ENCODE results near the gene NALF2. TPM values are rescaled to one million over a fixed set of nuclear protein-coding genes. Genes with fewer than 3 reads are reported as not detected.

NALF2 gene
- total RNA-seq, 4 donors from 2014 or later, result 0.35 to 0.58 TPM; not detected in 2

- TF ChIP-seq CTCF (IDR thresholded peaks at IDR 0.05) (no peak), POLR2A (IDR thresholded peaks at IDR 0.05) (no peak)
- H3K9me3 ChIP-seq, result no peaks in the 10 kb centered on the region
- H3K27me3 ChIP-seq, result peaks cover 0 to 9% of the 10 kb centered on the region in 2 donors
- no peaks in the 10 kb centered on the region for H3K4me1 ChIP-seq
- intact Hi-C loops (cut with DNase I; ENCODE audit: low total_unique reads), result no loop called here
- no peak for DNase-seq
- no peak overlapping the region for H3K27ac ChIP-seq
- H3K4me3 ChIP-seq, result no peak overlapping the region
- no peaks in the 10 kb centered on the region for H3K36me3 ChIP-seq
Measured at GRCh38 chrX:69508610-69509009, 4.5 kb downstream of the NALF2 start.

DNA sequence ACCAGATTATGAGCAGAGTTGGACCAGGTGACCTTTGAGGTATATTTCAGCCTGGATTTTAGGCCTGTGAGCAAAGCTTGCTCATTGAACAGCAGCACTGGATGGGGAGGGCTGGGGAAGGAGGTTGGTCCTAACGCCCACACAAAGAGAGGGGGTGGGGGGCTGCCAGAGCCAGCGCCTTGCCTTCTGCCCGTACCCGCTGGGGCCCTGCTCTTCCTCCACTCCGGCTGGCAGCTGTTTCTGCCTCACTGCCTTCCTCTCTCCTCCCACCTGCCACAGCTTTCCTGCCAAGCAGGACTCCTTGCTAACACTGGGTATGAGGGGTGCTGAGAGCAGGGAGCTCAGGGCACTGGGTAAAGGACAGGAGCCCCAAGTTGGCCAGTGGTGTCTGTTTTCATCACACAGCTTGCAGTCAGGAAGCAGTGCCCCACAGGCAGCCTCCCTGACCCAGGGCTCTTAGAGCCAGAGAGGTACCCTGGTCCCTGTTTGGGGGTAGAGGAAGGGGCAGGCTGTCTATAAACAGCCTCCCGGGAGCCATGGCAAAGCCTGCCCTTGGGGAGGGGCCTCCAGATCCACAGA is 6.1 kb downstream of the NALF2 start:
- Histone ChIP-seq H3K36me3 (no peaks in the 10 kb centered on the region), H3K4me1 (no peaks in the 10 kb centered on the region), H3K27ac (no peak overlapping the region), H3K27me3 (peaks cover 0 to 9% of the 10 kb centered on the region in 2 donors), H3K9me3 (no peaks in the 10 kb centered on the region), H3K4me3 (no peak overlapping the region)
- no peak for TF ChIP-seq CTCF (IDR thresholded peaks at IDR 0.05)
- TF ChIP-seq POLR2A (IDR thresholded peaks at IDR 0.05), result no peak
- intact Hi-C loops (cut with DNase I; ENCODE audit: low total_unique reads), result no loop called here
- no peak for DNase-seq

DNA sequence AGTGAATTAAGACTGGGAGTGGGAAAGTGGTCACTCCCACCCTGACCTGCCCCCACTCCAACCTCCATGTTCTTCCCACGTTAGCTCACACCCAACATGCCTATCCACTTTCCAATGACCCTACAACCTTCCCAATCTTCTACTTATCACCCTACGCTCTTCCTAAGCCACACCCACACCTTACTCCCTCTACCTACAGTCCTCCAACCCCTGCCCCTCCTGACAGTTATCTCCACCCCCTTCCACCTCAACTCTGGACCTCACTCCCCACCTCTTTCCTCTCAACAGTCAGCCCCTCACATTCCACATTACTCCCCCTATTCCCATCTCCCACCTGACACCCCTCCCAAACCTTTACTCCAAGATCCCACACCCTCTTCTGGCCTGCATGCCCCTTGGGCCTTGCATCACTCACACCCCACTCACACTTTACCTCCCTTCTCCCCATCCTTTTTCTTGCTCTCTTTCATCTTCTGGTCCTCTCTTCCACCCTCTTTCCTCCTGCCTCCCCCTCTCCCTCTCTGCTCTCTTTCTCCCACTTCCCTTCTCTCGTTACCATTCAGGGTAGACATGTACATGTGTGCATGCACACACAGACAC is 6.9 kb downstream of the NALF2 start:
- H3K4me1 ChIP-seq, result no peaks in the 10 kb centered on the region
- H3K36me3 ChIP-seq, result no peaks in the 10 kb centered on the region
- DNase-seq, result no peak
- no peak overlapping the region for H3K27ac ChIP-seq
- H3K4me3 ChIP-seq, result no peak overlapping the region
- no peaks in the 10 kb centered on the region for H3K9me3 ChIP-seq
- intact Hi-C loops (cut with DNase I; ENCODE audit: low total_unique reads), result no loop called here
- peaks cover 0 to 9% of the 10 kb centered on the region in 2 donors for H3K27me3 ChIP-seq
- TF ChIP-seq POLR2A (IDR thresholded peaks at IDR 0.05) (no peak), CTCF (IDR thresholded peaks at IDR 0.05) (no peak)

GRCh38 chrX:69522052-69522451 is 17.9 kb downstream of the NALF2 start:
- no peaks in the 10 kb centered on the region for H3K27me3 ChIP-seq
- H3K36me3 ChIP-seq, result no peaks in the 10 kb centered on the region
- no peak for DNase-seq
- no peak overlapping the region for H3K27ac ChIP-seq
- H3K9me3 ChIP-seq, result no peaks in the 10 kb centered on the region
- H3K4me1 ChIP-seq, result no peaks in the 10 kb centered on the region
- TF ChIP-seq CTCF (IDR thresholded peaks at IDR 0.05) (no peak), POLR2A (IDR thresholded peaks at IDR 0.05) (no peak)
- intact Hi-C loops (cut with DNase I; ENCODE audit: low total_unique reads), result no loop called here
- no peak overlapping the region for H3K4me3 ChIP-seq

DNA sequence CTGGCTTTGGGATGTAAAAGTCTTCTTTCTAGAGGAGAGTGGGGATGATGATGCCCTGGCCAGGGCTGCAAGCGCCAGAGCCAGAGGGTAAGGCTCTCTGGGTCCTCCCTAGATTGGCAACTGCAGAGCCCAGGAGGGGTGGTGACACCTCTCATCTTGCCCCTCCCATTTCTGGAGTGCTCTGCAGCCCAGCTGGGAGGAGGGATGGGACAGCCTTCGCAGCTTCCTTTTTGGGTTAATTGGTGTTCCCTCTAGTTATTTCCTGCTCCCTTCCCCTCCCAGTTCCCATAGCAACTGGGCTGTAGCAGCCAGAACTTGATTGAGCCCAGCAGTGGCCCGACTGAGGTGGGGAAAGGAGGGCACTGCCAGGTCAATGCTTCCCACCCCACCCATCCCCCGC is 19.2 kb downstream of the NALF2 start:
- DNase-seq, result no peak
- H3K27me3 ChIP-seq, result no peaks in the 10 kb centered on the region

More for the DNA sequence above, 19.2 kb downstream of the NALF2 start:
- H3K4me1 ChIP-seq, result no peaks in the 10 kb centered on the region
- no peak overlapping the region for H3K4me3 ChIP-seq
- TF ChIP-seq POLR2A (IDR thresholded peaks at IDR 0.05) (no peak), CTCF (IDR thresholded peaks at IDR 0.05) (no peak)
- H3K27ac ChIP-seq, result no peak overlapping the region
- intact Hi-C loops (cut with DNase I; ENCODE audit: low total_unique reads), result no loop called here
- no peaks in the 10 kb centered on the region for H3K36me3 ChIP-seq
- no peaks in the 10 kb centered on the region for H3K9me3 ChIP-seq

Measured in uterus (tissue), 4 donors.